Liver (tissue), 9 donors: ENCODE measurements around the gene RASGRP3. TPM values are rescaled to one million over a fixed set of nuclear protein-coding genes. Genes with fewer than 3 reads are reported as not detected.

Experiments used
- DNase-seq: peaks from one replicate; pipeline ENCODE4 v3.0.0-alpha.2; 2017; ENCODE audit warnings: low spot score
- H3K27ac ChIP-seq, 2 donors: one replicate each; pipeline ENCODE4 v1.7.0; 2013; ENCODE audit warnings: inconsistent platforms in 2 of 2, low read length in 2 of 2, control low read depth in 1 of 2, low read depth in 1 of 2, mild to moderate bottlenecking in 1 of 2
- H3K27me3 ChIP-seq, 4 donors: one replicate each; pipeline versions ENCODE4 v1.6.1 to v1.7.0; 2013; ENCODE audit warnings: low read length in 3 of 4, inconsistent platforms in 1 of 4, mild to moderate bottlenecking in 1 of 4, moderate library complexity in 1 of 4; ENCODE audit not compliant: control insufficient read depth in 4 of 4, insufficient read depth in 4 of 4
- H3K36me3 ChIP-seq, 4 donors: one replicate each; pipeline versions ENCODE4 v1.6.1 to v1.7.0; 2013; ENCODE audit warnings: low read length in 3 of 4, mild to moderate bottlenecking in 3 of 4, low read depth in 1 of 4, moderate library complexity in 1 of 4; ENCODE audit not compliant: control insufficient read depth in 4 of 4, insufficient read depth in 3 of 4
- H3K4me1 ChIP-seq, 4 donors: one replicate each; pipeline versions ENCODE4 v1.6.1 to v1.7.0; 2013; ENCODE audit warnings: low read length in 3 of 4, mild to moderate bottlenecking in 3 of 4, moderate library complexity in 1 of 4; ENCODE audit not compliant: control insufficient read depth in 4 of 4, insufficient read depth in 4 of 4
- H3K4me3 ChIP-seq, 3 donors: one replicate each; pipeline versions ENCODE4 v1.6.1 to v1.7.0; 2013; ENCODE audit warnings: low read length in 3 of 3, control low read depth in 1 of 3, low read depth in 1 of 3, mild to moderate bottlenecking in 1 of 3
- H3K9ac ChIP-seq, 2 donors: one replicate each; pipeline ENCODE4 v1.7.0; 2013; ENCODE audit warnings: low read length in 2 of 2, mild to moderate bottlenecking in 2 of 2, moderate library complexity in 2 of 2, control low read depth in 1 of 2, low read depth in 1 of 2
- H3K9me3 ChIP-seq, 4 donors: one replicate each; pipeline versions ENCODE4 v1.6.1 to v1.7.0; 2013; ENCODE audit warnings: low read length in 3 of 4; ENCODE audit not compliant: control insufficient read depth in 4 of 4
- EGR1 ChIP-seq, 2 donors: IDR thresholded peaks; 2 replicates each; pipeline ENCODE4 v1.6.1; 2016 to 2018; ENCODE audit warnings: antibody characterized with exemption in 2 of 2, low read depth in 2 of 2
- FOXA1 ChIP-seq: IDR thresholded peaks from 2 replicates; pipeline ENCODE4 v1.6.1; 2016; ENCODE audit warnings: antibody characterized with exemption
- FOXA2 ChIP-seq: IDR thresholded peaks from 2 replicates; pipeline ENCODE4 v1.6.1; 2016; ENCODE audit warnings: antibody characterized with exemption
- GABPA ChIP-seq, 2 donors: IDR thresholded peaks in 1 of 2; conservative IDR thresholded peaks in 1 of 2; 2 replicates each; pipeline ENCODE4 v1.6.1; 2016; ENCODE audit warnings: antibody characterized with exemption in 2 of 2, mild to moderate bottlenecking in 1 of 2, moderate library complexity in 1 of 2
- HNF4A ChIP-seq, 2 donors: conservative IDR thresholded peaks; 2 replicates each; pipeline ENCODE4 v1.6.1; 2016; ENCODE audit warnings: antibody characterized with exemption in 2 of 2, mild to moderate bottlenecking in 2 of 2
- HNF4G ChIP-seq: IDR thresholded peaks from 2 replicates; pipeline ENCODE4 v1.6.1; 2016; ENCODE audit warnings: antibody characterized with exemption
- JUND ChIP-seq, 2 donors: IDR thresholded peaks; 2 replicates each; pipeline ENCODE4 v1.6.1; 2016; ENCODE audit warnings: antibody characterized with exemption in 2 of 2
- NR2F2 ChIP-seq: IDR thresholded peaks from 2 replicates; pipeline ENCODE4 v1.6.1; 2016; ENCODE audit warnings: antibody characterized with exemption
- RAD21 ChIP-seq, 2 donors: IDR thresholded peaks; 2 replicates each; pipeline ENCODE4 v1.6.1; 2016; ENCODE audit warnings: antibody characterized with exemption in 2 of 2, mild to moderate bottlenecking in 2 of 2
- RXRA ChIP-seq, 2 donors: IDR thresholded peaks; 2 replicates each; pipeline ENCODE4 v1.6.1; 2017 to 2018; ENCODE audit warnings: antibody characterized with exemption in 2 of 2, mild to moderate bottlenecking in 1 of 2
- SP1 ChIP-seq: IDR thresholded peaks from 2 replicates; pipeline ENCODE4 v1.6.1; 2018; ENCODE audit warnings: antibody characterized with exemption, mild to moderate bottlenecking
- TAF1 ChIP-seq: conservative IDR thresholded peaks from 2 replicates; pipeline ENCODE4 v1.6.1; 2016; ENCODE audit warnings: antibody characterized with exemption, mild to moderate bottlenecking
- YY1 ChIP-seq: IDR thresholded peaks from 2 replicates; pipeline ENCODE4 v1.6.1; 2016; ENCODE audit warnings: antibody characterized with exemption, mild to moderate bottlenecking
- polyA plus RNA-seq, 2 donors: library from polyadenylated mRNA; stranded (reverse) in 1 of 2; unstranded in 1 of 2; fragments of 200-250 nt in 1 of 2; fragments of >200 nt in 1 of 2; fragmentation: Nextera tagmentation in 1 of 2; extraction: Ambion mirVana in 1 of 2; gene quantifications; one replicate each; pipeline versions ENCODE4 v1.2.1 to v1.2.3, GENCODE V29; 2013 to 2015
- total RNA-seq, 2 donors: library from RNA; depleted of rRNA; stranded (reverse); fragments of >200 nt; gene quantifications; one replicate each; pipeline ENCODE4 v1.2.3, GENCODE V29; 2014
- TF ChIP-seq, protein P1 (sequence below): IDR thresholded peaks from 2 replicates; pipeline ENCODE4 v1.6.1; 2016; ENCODE audit warnings: antibody characterized with exemption
- TF ChIP-seq, protein P2 (sequence below): IDR thresholded peaks from 2 replicates; pipeline ENCODE4 v1.6.1; 2016; ENCODE audit warnings: antibody characterized with exemption
- TF ChIP-seq, protein P3 (sequence below): IDR thresholded peaks from 2 replicates; pipeline ENCODE4 v1.6.1; 2016; ENCODE audit warnings: antibody characterized with exemption, mild to moderate bottlenecking
- TF ChIP-seq, protein P4 (sequence below): fragments of 150-350 bp; IDR thresholded peaks from 2 replicates; pipeline ENCODE4 v1.5.1; 2017; ENCODE audit warnings: improper control_type of control experiment, low read depth, low read length; ENCODE audit not compliant: missing input control
- TF ChIP-seq, protein P5 (sequence below): IDR thresholded peaks from 2 replicates; pipeline ENCODE4 v1.6.1; 2016; ENCODE audit warnings: antibody characterized with exemption
- donor health status: healthy.
- donor health status: healthy.
- donor health status: healthy.
- donor health status: healthy.
- donor health status: healthy.

Gene RASGRP3
- total and polyA plus RNA-seq, 4 donors: 1.8 to 9.9 (median 7.0) TPM

DNA sequence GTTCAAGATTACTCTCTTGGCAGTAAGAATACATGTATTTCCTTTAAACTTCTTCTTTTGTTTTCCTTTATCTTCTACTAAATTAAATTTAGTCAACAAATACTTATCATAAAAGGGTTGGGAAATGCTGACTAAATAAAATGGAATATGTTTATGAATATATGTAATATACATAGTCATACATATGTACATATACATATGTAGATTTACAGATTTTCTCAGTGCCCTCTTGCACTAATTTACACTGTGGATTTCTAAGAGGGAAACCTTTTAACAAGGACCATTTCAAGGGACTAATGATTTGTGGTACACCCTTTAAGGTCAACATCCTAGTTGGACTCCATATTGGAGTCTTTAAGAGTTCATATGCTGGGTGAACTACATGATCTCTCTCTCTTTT, 85.4 kb downstream of the RASGRP3 start:
- no peaks in the 10 kb centered on the region for H3K4me1 ChIP-seq
- no peak overlapping the region for H3K4me3 ChIP-seq
- H3K27me3 ChIP-seq: no peaks in the 10 kb centered on the region
- no peak overlapping the region for H3K27ac ChIP-seq
- H3K9ac ChIP-seq: no peak overlapping the region
- H3K9me3 ChIP-seq: no peaks in the 10 kb centered on the region
- H3K36me3 ChIP-seq: peaks cover 0 to 4% (median 0%) of the 10 kb centered on the region in 4 donors
- DNase-seq: no peak
- no peak for TF ChIP-seq EGR1 (IDR thresholded peaks at IDR 0.05; ENCODE audit: low read depth in 2 of 2)
- TF ChIP-seq, protein P1, sequence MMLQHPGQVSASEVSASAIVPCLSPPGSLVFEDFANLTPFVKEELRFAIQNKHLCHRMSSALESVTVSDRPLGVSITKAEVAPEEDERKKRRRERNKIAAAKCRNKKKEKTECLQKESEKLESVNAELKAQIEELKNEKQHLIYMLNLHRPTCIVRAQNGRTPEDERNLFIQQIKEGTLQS: no peak
- TF ChIP-seq TAF1: no peak
- no peak for TF ChIP-seq RAD21 (IDR thresholded peaks at IDR 0.05)
- TF ChIP-seq YY1: no peak
- TF ChIP-seq SP1: no peak
- TF ChIP-seq, protein P2, sequence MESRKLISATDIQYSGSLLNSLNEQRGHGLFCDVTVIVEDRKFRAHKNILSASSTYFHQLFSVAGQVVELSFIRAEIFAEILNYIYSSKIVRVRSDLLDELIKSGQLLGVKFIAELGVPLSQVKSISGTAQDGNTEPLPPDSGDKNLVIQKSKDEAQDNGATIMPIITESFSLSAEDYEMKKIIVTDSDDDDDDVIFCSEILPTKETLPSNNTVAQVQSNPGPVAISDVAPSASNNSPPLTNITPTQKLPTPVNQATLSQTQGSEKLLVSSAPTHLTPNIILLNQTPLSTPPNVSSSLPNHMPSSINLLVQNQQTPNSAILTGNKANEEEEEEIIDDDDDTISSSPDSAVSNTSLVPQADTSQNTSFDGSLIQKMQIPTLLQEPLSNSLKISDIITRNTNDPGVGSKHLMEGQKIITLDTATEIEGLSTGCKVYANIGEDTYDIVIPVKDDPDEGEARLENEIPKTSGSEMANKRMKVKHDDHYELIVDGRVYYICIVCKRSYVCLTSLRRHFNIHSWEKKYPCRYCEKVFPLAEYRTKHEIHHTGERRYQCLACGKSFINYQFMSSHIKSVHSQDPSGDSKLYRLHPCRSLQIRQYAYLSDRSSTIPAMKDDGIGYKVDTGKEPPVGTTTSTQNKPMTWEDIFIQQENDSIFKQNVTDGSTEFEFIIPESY: no peak
- TF ChIP-seq GABPA (IDR thresholded peaks at IDR 0.05 in 1 of 2, conservative IDR thresholded peaks at IDR 0.05 in 1 of 2): no peak
- TF ChIP-seq, protein P3, sequence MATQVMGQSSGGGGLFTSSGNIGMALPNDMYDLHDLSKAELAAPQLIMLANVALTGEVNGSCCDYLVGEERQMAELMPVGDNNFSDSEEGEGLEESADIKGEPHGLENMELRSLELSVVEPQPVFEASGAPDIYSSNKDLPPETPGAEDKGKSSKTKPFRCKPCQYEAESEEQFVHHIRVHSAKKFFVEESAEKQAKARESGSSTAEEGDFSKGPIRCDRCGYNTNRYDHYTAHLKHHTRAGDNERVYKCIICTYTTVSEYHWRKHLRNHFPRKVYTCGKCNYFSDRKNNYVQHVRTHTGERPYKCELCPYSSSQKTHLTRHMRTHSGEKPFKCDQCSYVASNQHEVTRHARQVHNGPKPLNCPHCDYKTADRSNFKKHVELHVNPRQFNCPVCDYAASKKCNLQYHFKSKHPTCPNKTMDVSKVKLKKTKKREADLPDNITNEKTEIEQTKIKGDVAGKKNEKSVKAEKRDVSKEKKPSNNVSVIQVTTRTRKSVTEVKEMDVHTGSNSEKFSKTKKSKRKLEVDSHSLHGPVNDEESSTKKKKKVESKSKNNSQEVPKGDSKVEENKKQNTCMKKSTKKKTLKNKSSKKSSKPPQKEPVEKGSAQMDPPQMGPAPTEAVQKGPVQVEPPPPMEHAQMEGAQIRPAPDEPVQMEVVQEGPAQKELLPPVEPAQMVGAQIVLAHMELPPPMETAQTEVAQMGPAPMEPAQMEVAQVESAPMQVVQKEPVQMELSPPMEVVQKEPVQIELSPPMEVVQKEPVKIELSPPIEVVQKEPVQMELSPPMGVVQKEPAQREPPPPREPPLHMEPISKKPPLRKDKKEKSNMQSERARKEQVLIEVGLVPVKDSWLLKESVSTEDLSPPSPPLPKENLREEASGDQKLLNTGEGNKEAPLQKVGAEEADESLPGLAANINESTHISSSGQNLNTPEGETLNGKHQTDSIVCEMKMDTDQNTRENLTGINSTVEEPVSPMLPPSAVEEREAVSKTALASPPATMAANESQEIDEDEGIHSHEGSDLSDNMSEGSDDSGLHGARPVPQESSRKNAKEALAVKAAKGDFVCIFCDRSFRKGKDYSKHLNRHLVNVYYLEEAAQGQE: no peak
- no peak for TF ChIP-seq JUND (IDR thresholded peaks at IDR 0.05)
- TF ChIP-seq, protein P4, sequence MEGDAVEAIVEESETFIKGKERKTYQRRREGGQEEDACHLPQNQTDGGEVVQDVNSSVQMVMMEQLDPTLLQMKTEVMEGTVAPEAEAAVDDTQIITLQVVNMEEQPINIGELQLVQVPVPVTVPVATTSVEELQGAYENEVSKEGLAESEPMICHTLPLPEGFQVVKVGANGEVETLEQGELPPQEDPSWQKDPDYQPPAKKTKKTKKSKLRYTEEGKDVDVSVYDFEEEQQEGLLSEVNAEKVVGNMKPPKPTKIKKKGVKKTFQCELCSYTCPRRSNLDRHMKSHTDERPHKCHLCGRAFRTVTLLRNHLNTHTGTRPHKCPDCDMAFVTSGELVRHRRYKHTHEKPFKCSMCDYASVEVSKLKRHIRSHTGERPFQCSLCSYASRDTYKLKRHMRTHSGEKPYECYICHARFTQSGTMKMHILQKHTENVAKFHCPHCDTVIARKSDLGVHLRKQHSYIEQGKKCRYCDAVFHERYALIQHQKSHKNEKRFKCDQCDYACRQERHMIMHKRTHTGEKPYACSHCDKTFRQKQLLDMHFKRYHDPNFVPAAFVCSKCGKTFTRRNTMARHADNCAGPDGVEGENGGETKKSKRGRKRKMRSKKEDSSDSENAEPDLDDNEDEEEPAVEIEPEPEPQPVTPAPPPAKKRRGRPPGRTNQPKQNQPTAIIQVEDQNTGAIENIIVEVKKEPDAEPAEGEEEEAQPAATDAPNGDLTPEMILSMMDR: no peak
- no peak for TF ChIP-seq FOXA2
- no peak for TF ChIP-seq HNF4G
- no peak for TF ChIP-seq HNF4A (conservative IDR thresholded peaks at IDR 0.05)
- no peak for TF ChIP-seq FOXA1
- TF ChIP-seq, protein P5, sequence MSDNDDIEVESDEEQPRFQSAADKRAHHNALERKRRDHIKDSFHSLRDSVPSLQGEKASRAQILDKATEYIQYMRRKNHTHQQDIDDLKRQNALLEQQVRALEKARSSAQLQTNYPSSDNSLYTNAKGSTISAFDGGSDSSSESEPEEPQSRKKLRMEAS: no peak
- no peak for TF ChIP-seq RXRA (IDR thresholded peaks at IDR 0.05)
- no peak for TF ChIP-seq NR2F2
